Endothelial cell (in vitro differentiated cells): Measurements from ENCODE around the gene EPHA8. TPM values are rescaled to one million over a fixed set of nuclear protein-coding genes. Genes with fewer than 3 reads are reported as not detected.

ENCODE experiments used
- DNase-seq: peaks from one replicate; pipeline ENCODE4 v3.0.0; 2021; ENCODE audit warnings: low spot score
- H3K27ac Mint-ChIP-seq: one replicate; pipeline ENCODE4 v1.8.0; 2021; ENCODE audit warnings: mixed read lengths, inconsistent platforms; ENCODE audit not compliant: unreplicated experiment
- H3K27me3 Mint-ChIP-seq: one replicate; pipeline ENCODE4 v1.8.0; 2021; ENCODE audit warnings: mild to moderate bottlenecking, moderate library complexity, mixed read lengths, inconsistent platforms; ENCODE audit not compliant: unreplicated experiment
- H3K36me3 Mint-ChIP-seq: one replicate; pipeline ENCODE4 v1.8.0; 2021; ENCODE audit warnings: mild to moderate bottlenecking, low read depth, mixed read lengths, inconsistent platforms; ENCODE audit not compliant: unreplicated experiment
- H3K4me1 Mint-ChIP-seq: one replicate; pipeline ENCODE4 v1.8.0; 2021; ENCODE audit warnings: mild to moderate bottlenecking, mixed read lengths, inconsistent platforms; ENCODE audit not compliant: unreplicated experiment
- H3K4me3 Mint-ChIP-seq: one replicate; pipeline ENCODE4 v1.8.0; 2021; ENCODE audit warnings: mild to moderate bottlenecking, mixed read lengths, inconsistent platforms; ENCODE audit not compliant: unreplicated experiment
- H3K9me3 Mint-ChIP-seq: one replicate; pipeline ENCODE4 v1.8.0; 2021; ENCODE audit warnings: mixed read lengths, inconsistent platforms; ENCODE audit not compliant: unreplicated experiment
- total RNA-seq: library from RNA; stranded (reverse); fragmentation: NEBNext Ultra II Directional; extraction: Animal tissue kit (Norgen Biotek cat#: 25700); gene quantifications from one replicate; pipeline ENCODE4 v1.2.1, GENCODE V29; 2021; ENCODE audit not compliant: unreplicated experiment
- TF ChIP-seq, protein P1 (sequence below): fragments of 200-600 bp; sonication (generic); IDR thresholded peaks from one replicate; pipeline ENCODE4 v1.5.0; 2021; ENCODE audit warnings: antibody characterized with exemption; ENCODE audit not compliant: unreplicated experiment

The EPHA8 gene
- total RNA-seq, 1 donor from 2014 or later = not detected

DNA sequence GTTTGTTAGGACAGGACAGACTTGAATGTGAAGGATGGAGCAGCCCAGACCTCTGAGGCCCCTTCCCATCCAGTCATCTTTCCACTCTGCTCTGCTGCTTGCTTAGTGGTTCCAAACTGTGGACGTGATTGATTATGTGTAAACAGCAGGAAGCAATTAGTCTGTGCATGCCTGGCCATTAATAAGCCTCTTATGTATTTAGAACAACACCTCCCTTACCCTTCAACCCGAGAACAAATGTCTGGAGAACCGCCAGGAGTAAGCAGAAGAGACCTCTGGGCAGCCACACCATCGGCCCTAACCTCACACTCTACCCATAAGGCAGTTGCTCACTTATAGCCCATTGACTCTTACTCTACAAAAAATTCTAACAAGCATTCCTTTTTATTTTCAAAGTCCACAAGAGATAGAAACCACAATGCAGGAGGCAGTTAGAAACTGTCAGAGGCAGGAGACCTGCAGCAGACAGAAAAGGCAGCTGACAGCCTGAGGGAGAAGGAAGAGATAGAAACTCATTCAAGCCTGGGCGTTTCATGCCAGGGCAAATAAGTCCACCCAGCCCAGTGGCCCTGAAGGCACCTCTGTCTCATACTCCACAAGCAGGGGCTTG lies 5.8 kb upstream of the EPHA8 start:
- Mint-ChIP-seq H3K27me3 (peaks cover 18% of the 10 kb centered on the region), H3K36me3 (peaks cover 4% of the 10 kb centered on the region), H3K4me3 (no peak overlapping the region), H3K9me3 (no peaks in the 10 kb centered on the region), H3K27ac (no peak overlapping the region), H3K4me1 (no peaks in the 10 kb centered on the region)
- TF ChIP-seq, protein P1, sequence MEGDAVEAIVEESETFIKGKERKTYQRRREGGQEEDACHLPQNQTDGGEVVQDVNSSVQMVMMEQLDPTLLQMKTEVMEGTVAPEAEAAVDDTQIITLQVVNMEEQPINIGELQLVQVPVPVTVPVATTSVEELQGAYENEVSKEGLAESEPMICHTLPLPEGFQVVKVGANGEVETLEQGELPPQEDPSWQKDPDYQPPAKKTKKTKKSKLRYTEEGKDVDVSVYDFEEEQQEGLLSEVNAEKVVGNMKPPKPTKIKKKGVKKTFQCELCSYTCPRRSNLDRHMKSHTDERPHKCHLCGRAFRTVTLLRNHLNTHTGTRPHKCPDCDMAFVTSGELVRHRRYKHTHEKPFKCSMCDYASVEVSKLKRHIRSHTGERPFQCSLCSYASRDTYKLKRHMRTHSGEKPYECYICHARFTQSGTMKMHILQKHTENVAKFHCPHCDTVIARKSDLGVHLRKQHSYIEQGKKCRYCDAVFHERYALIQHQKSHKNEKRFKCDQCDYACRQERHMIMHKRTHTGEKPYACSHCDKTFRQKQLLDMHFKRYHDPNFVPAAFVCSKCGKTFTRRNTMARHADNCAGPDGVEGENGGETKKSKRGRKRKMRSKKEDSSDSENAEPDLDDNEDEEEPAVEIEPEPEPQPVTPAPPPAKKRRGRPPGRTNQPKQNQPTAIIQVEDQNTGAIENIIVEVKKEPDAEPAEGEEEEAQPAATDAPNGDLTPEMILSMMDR = no peak
- no peak for DNase-seq

DNA sequence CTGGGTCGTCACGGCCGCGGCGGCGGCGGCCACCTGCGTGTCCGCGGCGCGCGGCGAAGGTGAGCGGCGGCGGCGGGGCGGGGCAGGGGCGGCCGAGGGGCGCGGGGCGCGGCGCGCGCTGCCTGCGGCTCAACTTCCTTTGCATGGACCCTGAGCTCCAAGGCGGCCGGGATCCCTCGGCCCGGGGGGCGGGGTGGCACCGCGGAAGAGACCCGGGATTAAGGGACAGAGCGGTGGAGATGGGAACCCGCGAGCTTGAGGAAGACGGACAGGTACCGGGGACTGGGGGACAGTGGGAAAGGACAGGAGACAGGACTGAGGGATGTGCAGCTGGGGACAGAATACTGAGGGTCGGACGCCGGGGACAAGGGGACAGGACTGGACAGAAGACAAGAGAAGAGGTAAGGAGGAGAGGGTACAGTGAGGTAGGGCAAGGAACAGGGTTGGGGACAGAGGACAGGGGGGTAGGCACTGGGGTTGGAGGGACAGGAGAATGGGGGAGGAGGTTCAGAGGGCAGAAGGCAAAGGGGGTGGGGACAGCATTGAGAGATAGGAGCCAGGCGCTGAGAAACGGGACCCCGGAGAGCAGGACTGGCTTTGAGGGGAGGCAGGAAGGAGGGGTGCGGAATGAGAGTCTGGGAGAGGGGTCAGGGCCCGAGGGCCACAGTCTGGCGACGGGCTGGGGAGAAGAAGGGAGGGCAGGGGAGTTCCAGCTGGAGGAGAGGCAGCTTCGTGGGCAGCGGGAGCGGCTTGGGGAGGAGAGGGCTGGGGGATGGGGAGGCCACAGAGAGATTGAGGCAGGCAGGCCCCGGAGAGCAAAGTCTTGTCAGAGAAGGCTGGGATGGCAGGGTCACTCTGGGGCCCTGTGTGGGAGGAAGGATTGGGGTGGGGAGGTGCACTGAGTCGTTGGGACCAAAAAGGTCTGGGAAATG lies 648 bp downstream of the EPHA8 start:
- H3K27ac Mint-ChIP-seq = no peak overlapping the region
- peak overlapping the region; percentile 78 for H3K4me3 Mint-ChIP-seq
- peaks cover 29% of the 10 kb centered on the region for H3K27me3 Mint-ChIP-seq
- DNase-seq = no peak
- peaks cover 8% of the 10 kb centered on the region for H3K36me3 Mint-ChIP-seq
- no peaks in the 10 kb centered on the region for H3K9me3 Mint-ChIP-seq
- no peaks in the 10 kb centered on the region for H3K4me1 Mint-ChIP-seq
- TF ChIP-seq, protein P1 = no peak

DNA sequence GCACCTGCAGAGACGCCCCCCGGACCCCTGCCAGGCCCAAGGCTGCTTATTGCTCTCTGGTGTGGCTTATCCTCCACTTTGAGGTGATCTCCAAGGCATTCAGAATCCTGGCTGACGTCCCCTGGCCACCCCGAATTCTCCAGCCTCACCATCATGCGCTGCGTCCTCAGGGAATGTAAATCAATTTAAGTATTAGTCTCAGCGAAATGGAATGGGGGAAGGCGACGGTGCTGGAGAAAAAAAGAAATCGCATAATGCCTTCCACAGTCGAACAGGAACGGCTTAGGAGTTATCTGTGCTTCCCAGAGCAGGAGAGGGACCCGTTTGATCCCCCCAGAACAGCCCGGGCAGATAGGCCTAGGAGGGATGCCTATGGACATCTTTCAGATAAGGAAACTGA lies 2.9 kb downstream of the EPHA8 start:
- Mint-ChIP-seq H3K27me3 (peaks cover 28% of the 10 kb centered on the region), H3K9me3 (no peaks in the 10 kb centered on the region)
- TF ChIP-seq, protein P1 = no peak

DNA sequence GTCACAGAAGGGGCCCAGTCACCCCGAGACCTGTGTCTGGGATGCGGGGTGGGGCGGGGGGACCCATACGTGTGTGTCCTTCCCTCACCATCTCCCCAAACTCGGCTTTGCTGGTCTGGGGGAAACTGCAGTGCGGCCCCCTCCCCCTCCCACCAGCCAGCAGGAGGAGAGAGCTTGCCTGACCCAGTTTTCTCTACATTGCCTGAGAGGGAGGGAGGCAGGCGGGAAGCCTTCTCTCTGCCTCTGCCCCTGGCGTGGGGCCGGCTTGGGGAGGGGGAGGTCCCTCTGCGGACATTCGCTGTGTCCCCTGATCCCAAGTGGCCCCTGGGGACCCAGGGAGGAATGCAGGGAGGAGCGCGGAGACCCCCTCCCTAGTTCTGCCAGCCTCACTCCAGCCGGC lies 3.9 kb downstream of the EPHA8 start:
- Mint-ChIP-seq H3K9me3 (no peaks in the 10 kb centered on the region), H3K4me1 (no peaks in the 10 kb centered on the region), H3K4me3 (no peak overlapping the region), H3K27me3 (peaks cover 19% of the 10 kb centered on the region), H3K36me3 (peaks cover 4% of the 10 kb centered on the region), H3K27ac (no peak overlapping the region)
- DNase-seq = no peak
- TF ChIP-seq, protein P1 = no peak

More for the DNA sequence above, 2.9 kb downstream of the EPHA8 start:
- H3K36me3 Mint-ChIP-seq = peaks cover 8% of the 10 kb centered on the region
- H3K27ac Mint-ChIP-seq = no peak overlapping the region
- no peak for DNase-seq
- H3K4me1 Mint-ChIP-seq = no peaks in the 10 kb centered on the region
- no peak overlapping the region for H3K4me3 Mint-ChIP-seq

DNA sequence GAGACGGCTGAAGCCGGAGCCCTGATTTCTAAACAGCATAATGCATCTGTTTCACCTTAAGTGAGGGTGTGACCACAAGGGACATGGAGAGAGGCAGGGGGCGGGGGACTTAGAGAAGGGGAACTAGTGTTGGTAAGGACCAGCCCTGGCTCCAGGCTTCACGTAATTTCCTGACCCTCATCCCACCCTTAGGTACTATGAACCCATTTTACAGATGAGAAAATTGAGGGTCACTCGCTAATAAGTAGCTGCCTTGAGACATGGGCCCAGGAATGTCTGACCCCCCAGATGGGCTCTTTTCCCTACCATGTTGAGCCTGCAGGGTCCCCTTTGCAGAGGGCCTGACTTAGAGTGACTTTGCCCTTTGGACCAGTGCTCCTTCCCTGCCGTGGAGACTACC lies 4.7 kb downstream of the EPHA8 start:
- peaks cover 4% of the 10 kb centered on the region for H3K36me3 Mint-ChIP-seq
- no peaks in the 10 kb centered on the region for H3K4me1 Mint-ChIP-seq
- TF ChIP-seq, protein P1 = no peak
- no peak for DNase-seq
- H3K4me3 Mint-ChIP-seq = no peak overlapping the region
- H3K9me3 Mint-ChIP-seq = no peaks in the 10 kb centered on the region
- H3K27me3 Mint-ChIP-seq = peaks cover 15% of the 10 kb centered on the region
- no peak overlapping the region for H3K27ac Mint-ChIP-seq
